Measurements from ENCODE around the gene AHCTF1.

GRCh38 chr1:246800756-246801155, 131.0 kb downstream of the AHCTF1 start:
- TF ChIP-seq CTCF (IDR thresholded peaks at IDR 0.05) (no peak), POLR2A (IDR thresholded peaks at IDR 0.05) (no peak)

Data from suprapubic skin (tissue), 3 donors.